Breast epithelium (tissue), 4 donors: ENCODE measurements around the gene JMJD8. TPM values are rescaled to one million over a fixed set of nuclear protein-coding genes. Genes with fewer than 3 reads are reported as not detected.
A peak's percentile ranks its signal among the peaks of the same experiment; 100 is the strongest.

Experiments
- DNase-seq, 2 donors: peaks; one replicate each; pipeline ENCODE4 v3.0.0-alpha.2; 2019; ENCODE audit warnings: low spot score in 2 of 2
- H3K27ac ChIP-seq, 2 donors: fragments of 200-600 bp; sonication (generic) in 1 of 2; one replicate each; pipeline ENCODE4 v1.5.1; 2016 to 2019; ENCODE audit warnings: mild to moderate bottlenecking in 1 of 2
- H3K27me3 ChIP-seq, 2 donors: fragments of 200-600 bp; sonication (generic) in 1 of 2; one replicate each; pipeline versions ENCODE4 v1.5.1 to v1.6.0; 2017 to 2019; ENCODE audit warnings: control low read depth in 1 of 2, mild to moderate bottlenecking in 1 of 2
- H3K36me3 ChIP-seq: fragments of 200-600 bp; one replicate; pipeline ENCODE4 v1.5.1; 2019
- H3K4me1 ChIP-seq, 2 donors: fragments of 200-600 bp; sonication (generic); one replicate each; pipeline ENCODE4 v1.5.1; 2016 to 2019; ENCODE audit warnings: control low read depth in 1 of 2
- H3K4me3 ChIP-seq, 3 donors: fragments of 200-600 bp; sonication (generic); 1 replicate in 2 of 3; 2 replicates in 1 of 3; pipeline ENCODE4 v1.5.1; 2016 to 2019; ENCODE audit warnings: mild to moderate bottlenecking in 3 of 3, moderate library complexity in 2 of 3
- H3K9me3 ChIP-seq, 2 donors: fragments of 200-600 bp; sonication (generic) in 1 of 2; one replicate each; pipeline ENCODE4 v1.5.1; 2016 to 2019; ENCODE audit warnings: control low read depth in 1 of 2
- POLR2A ChIP-seq: fragments of 450-650 bp; IDR thresholded peaks from one replicate; pipeline ENCODE4 v1.6.1; 2016; ENCODE audit warnings: antibody characterized with exemption, mild to moderate bottlenecking, moderate library complexity
- POLR2AphosphoS5 ChIP-seq, 3 donors: sonication (generic); formaldehyde crosslinking; IDR thresholded peaks; one replicate each; pipeline ENCODE4 v1.6.1; 2017; ENCODE audit warnings: antibody characterized with exemption in 3 of 3
- intact Hi-C: fragments of 100-400 bp; cut with DNase I; formaldehyde crosslinking; loops from one replicate; pipeline ENCODE4 v1.15.1; 2023; ENCODE audit warnings: low total_unique reads
- total RNA-seq, 3 donors: library from RNA; depleted of rRNA; stranded (reverse); fragments of >200 nt; gene quantifications; one replicate each; pipeline ENCODE4 v1.1.0, GENCODE V29; 2016
- TF ChIP-seq, protein P1 (sequence below), 3 donors: fragments of 450-650 bp; IDR thresholded peaks; one replicate each; pipeline ENCODE4 v1.5.1; 2016 to 2017; ENCODE audit warnings: antibody characterized with exemption in 3 of 3, mild to moderate bottlenecking in 3 of 3, moderate library complexity in 3 of 3

JMJD8 gene
- total RNA-seq, 3 donors from 2014 or later, result 67.2 to 83.4 (median 67.5) TPM

DNA sequence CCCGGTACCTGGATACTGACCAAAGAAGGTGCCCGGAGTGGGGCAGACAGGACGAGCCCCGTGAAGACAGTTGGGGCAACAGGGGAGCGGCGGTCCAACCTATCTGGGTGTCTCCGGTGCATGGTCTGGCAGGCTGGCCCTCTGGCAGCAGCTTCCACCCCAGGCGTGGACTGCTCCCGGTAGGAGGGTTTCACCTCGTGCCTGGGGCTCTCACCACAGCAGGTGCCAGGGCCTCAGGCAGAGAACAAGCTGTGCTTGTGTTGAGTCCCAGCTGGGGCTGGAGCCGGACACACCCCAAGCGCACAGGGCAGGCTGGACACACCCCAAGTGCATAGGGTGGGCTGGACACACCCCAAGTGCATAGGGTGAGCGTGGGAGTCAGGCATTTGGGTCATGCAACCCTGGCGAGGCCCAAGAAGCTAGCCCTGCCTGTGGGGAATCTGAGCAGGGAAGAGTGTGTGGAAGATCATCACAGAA, 23.0 kb upstream of the JMJD8 start:
- H3K9me3 ChIP-seq, result no peaks in the 10 kb centered on the region
- TF ChIP-seq POLR2AphosphoS5 (IDR thresholded peaks at IDR 0.05) (no peak), POLR2A (no peak)
- TF ChIP-seq, protein P1, sequence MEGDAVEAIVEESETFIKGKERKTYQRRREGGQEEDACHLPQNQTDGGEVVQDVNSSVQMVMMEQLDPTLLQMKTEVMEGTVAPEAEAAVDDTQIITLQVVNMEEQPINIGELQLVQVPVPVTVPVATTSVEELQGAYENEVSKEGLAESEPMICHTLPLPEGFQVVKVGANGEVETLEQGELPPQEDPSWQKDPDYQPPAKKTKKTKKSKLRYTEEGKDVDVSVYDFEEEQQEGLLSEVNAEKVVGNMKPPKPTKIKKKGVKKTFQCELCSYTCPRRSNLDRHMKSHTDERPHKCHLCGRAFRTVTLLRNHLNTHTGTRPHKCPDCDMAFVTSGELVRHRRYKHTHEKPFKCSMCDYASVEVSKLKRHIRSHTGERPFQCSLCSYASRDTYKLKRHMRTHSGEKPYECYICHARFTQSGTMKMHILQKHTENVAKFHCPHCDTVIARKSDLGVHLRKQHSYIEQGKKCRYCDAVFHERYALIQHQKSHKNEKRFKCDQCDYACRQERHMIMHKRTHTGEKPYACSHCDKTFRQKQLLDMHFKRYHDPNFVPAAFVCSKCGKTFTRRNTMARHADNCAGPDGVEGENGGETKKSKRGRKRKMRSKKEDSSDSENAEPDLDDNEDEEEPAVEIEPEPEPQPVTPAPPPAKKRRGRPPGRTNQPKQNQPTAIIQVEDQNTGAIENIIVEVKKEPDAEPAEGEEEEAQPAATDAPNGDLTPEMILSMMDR (IDR thresholded peaks at IDR 0.05), result no peak
- no peak overlapping the region for H3K4me3 ChIP-seq
- peaks cover 0 to 6% of the 10 kb centered on the region in 2 donors for H3K4me1 ChIP-seq
- intact Hi-C loops, result no loop called here
- peaks cover 24 to 95% of the 10 kb centered on the region in 2 donors for H3K27me3 ChIP-seq
- no peak overlapping the region for H3K27ac ChIP-seq
- no peaks in the 10 kb centered on the region for H3K36me3 ChIP-seq
- DNase-seq, result no peak

DNA sequence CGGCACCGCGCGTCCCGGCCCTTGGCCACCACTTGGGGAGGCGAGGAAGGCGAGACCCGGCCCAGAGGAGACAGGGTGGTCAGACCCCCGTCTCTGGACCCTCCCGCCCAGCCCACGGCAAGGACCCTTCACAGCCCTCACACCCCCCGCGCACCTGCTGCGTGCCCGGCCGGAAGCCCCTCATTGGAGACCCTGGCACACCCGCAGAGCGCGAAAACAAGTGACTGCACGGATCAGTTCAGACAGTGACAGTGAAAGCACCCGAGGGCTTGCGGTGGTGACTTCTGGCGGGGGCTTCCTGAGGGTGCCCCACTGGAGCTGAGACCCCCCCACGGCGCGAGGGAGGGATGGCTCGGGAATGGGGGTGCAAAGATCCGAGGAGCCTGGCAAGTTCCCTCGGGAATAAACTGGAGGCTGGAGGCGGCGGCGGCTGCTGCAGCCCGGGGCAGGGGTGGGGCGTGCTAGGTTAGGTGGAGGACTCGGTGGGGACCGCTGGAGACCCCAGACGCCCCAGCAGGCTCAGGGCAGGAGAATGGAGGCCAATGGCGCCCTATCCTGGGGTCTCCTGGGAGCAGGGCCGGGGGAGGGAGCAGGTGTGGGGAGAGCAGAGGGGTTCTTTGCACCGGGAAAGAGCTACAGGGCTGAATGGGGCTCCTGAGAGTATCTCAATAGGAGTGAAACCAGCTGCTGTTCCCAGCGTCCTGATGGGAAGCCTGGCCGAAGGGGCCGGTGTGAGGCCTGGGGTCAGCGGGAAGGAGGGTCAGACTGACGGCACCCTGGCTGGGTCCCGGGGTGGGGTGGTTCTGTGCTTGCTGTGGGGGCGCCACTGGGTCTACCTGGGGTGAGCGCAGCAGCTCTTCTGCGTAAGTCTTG, 22.3 kb upstream of the JMJD8 start:
- Histone ChIP-seq H3K36me3 (no peaks in the 10 kb centered on the region), H3K9me3 (no peaks in the 10 kb centered on the region), H3K4me1 (peaks cover 0 to 6% of the 10 kb centered on the region in 2 donors), H3K4me3 (peak overlapping the region in 2 of 3 donors; percentile 27 to 60), H3K27me3 (peaks cover 23 to 95% of the 10 kb centered on the region in 2 donors), H3K27ac (no peak overlapping the region)
- DNase-seq, result no peak
- TF ChIP-seq, protein P1 (IDR thresholded peaks at IDR 0.05), result no peak
- no peak for TF ChIP-seq POLR2AphosphoS5 (IDR thresholded peaks at IDR 0.05)
- TF ChIP-seq POLR2A, result no peak
- intact Hi-C loops, result no loop called here

DNA sequence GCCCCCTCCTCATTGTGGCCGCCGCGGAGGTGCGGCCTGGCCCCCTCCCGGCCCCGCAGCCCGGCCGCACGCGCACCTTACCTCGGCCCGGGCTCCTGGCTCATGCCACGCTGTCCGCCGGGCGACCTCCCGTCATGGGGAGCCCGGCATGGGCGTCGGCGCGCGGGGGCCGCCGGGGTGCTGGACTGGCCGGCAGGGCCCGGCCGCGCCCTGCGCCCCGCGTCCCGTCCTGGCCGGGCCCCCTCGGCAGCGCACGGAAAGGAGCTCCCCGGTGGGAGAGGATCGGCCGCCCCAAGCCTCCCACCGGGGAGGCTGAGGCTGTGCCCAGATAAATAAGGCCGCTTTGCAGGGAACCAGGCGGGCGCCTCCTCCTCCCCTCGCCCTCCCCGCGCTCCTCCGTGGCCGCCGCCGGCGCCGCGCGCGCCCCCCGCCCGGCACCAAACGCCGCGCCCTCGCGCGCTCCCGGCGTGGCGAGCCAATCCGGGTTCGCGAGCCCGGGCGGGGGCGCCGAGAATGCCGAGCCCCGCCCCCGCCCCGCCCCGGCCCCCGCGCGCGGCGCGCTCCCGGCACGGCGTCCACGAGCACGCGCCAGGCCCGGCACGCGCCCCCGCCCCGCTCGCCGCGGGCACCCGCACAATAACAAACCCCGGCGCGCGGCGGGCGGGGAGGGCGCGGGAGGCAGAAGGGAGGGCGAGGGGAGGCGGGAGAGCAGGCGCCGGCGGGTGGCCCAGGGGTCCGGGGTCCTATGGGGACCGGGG, 21.5 kb upstream of the JMJD8 start, which contains the start of gene FBXL16:
FBXL16 (minus strand) TSS at position 371 of the 758 bp plus-strand sequence. CDS start 8,396 bp downstream, outside the sequence.
- intact Hi-C loops, result no loop called here
- Histone ChIP-seq H3K27ac (no peak within 1 kb of the TSS), H3K9me3 (no peaks in the 10 kb centered on the region), H3K27me3 (peaks cover 24 to 95% of the 10 kb centered on the region in 2 donors), H3K4me1 (peaks cover 2 to 6% of the 10 kb centered on the region in 2 donors), H3K36me3 (no peaks in the 10 kb centered on the region), H3K4me3 (peak within 1 kb of the TSS in 2 of 3 donors; percentile 27 to 60)
- DNase-seq, result no peak
- TF ChIP-seq, protein P1 (IDR thresholded peaks at IDR 0.05), result no peak
- TF ChIP-seq POLR2A (no peak), POLR2AphosphoS5 (IDR thresholded peaks at IDR 0.05) (no peak)

DNA sequence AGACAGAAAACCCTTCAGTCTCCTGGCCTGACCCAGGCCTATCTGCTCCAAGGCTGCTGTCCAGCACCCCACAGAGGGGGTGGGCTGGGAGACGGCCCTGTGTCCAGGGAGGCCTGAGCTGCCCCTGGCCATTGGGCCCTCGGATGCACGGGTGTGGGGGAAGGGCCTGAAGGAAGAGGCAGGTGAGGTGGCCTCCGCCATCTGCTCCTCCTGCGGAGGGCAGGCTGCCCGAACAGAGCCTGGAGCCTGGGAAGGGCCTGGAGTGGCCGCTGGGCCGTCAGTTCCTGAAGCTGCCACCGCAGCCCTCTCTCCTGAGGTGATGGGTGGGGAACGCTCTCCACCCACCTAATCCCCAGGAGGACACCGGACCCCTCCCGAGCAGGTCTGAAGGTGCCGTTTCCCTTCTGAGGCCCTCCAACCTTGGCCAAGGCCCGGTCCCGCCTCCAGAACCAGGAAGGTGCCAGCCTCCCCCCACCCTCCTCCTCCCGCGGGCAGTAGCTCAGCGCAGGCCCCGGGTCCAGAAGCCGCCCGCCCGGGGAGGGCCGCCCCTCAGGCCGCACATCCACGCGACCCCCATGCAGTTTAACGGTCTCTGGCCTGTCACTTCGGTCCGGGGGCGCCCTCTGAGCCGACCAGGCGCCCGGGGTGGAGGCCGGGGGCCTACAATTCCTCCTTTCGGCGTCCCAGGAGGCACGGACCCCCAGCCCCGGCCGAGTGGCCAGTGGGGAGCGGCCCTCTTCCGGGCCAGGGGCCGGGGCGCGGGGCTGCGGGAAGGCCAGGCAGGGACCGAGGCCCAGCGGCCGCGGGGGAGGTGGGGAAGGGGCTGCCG, 20.6 kb upstream of the JMJD8 start:
- no peak for DNase-seq
- TF ChIP-seq, protein P1 (IDR thresholded peaks at IDR 0.05), result no peak
- TF ChIP-seq POLR2AphosphoS5 (IDR thresholded peaks at IDR 0.05), result no peak
- no peak for TF ChIP-seq POLR2A
- H3K27me3 ChIP-seq, result peaks cover 23 to 95% of the 10 kb centered on the region in 2 donors
- H3K9me3 ChIP-seq, result no peaks in the 10 kb centered on the region
- H3K36me3 ChIP-seq, result no peaks in the 10 kb centered on the region
- H3K4me3 ChIP-seq, result peak overlapping the region in 2 of 3 donors; percentile 27 to 60
- H3K27ac ChIP-seq, result no peak overlapping the region
- intact Hi-C loops, result no loop called here
- H3K4me1 ChIP-seq, result peaks cover 2 to 6% of the 10 kb centered on the region in 2 donors
